Panc1 (cell line): ENCODE results near the gene FAF1. TPM values are rescaled to one million over a fixed set of nuclear protein-coding genes. Genes with fewer than 3 reads are reported as not detected.

Experiments
- ATAC-seq: fragments of 200-7000 bp; cut with Tn5 transposase; 2 replicates; pipeline ENCODE4 v1.9.1; 2020; ENCODE audit warnings: mild to moderate bottlenecking, moderate library complexity
- BruUV-seq: library from RNA; stranded (reverse); fragments of 400-500 nt; replicated peaks from 2 replicates; lab custom pipeline; 2021; lab: Mats Ljungman, UMichigan
- CTCF ChIA-PET: fragments of 300-600 bp; sonication (Branson Sonifier 250); formaldehyde crosslinking; loops from one replicate; lab custom pipeline; 2022; ENCODE audit warnings: antibody characterized with exemption; lab: Charles Lee
- POLR2A ChIA-PET: fragments of 300-600 bp; sonication (Branson Sonifier 250); formaldehyde crosslinking; loops from one replicate; lab custom pipeline; 2022; ENCODE audit warnings: antibody characterized with exemption; lab: Charles Lee
- DNase-seq: peaks from one replicate; pipeline ENCODE4 v3.0.0-alpha.2; 2010; ENCODE audit warnings: low read depth, low spot score
- H3K27ac ChIP-seq: 2 replicates; pipeline ENCODE4 v1.5.1; 2011; ENCODE audit warnings: mild to moderate bottlenecking, low read length, inconsistent platforms
- H3K27me3 ChIP-seq: fragments of 200-500 bp; sonication (Bioruptor generic); 2 replicates; pipeline ENCODE4 v1.6.0; 2014; ENCODE audit warnings: low read length, inconsistent platforms; ENCODE audit not compliant: control insufficient read depth, insufficient read depth
- H3K36me3 ChIP-seq: fragments of 200-500 bp; sonication (Bioruptor generic); 2 replicates; pipeline ENCODE4 v1.5.1; 2014; ENCODE audit warnings: inconsistent platforms, mild to moderate bottlenecking, low read length, moderate library complexity; ENCODE audit not compliant: control insufficient read depth, insufficient read depth
- H3K4me1 ChIP-seq: 2 replicates; pipeline ENCODE4 v1.5.1; 2011; ENCODE audit warnings: inconsistent platforms, mild to moderate bottlenecking, low read length, moderate library complexity; ENCODE audit not compliant: control insufficient read depth, insufficient read depth
- H3K4me3 ChIP-seq, 2 experiments: 2 replicates each; pipeline ENCODE4 v1.5.1; 2011 to 2012; ENCODE audit warnings: low read depth in 2 of 2, low read length in 2 of 2, mild to moderate bottlenecking in 2 of 2, inconsistent platforms in 1 of 2, moderate library complexity in 1 of 2
- H3K9me3 ChIP-seq: fragments of 200-500 bp; sonication (Bioruptor generic); 2 replicates; pipeline ENCODE4 v1.5.1; 2014; ENCODE audit warnings: low read depth, mild to moderate bottlenecking, inconsistent platforms, low read length, moderate library complexity; ENCODE audit not compliant: control insufficient read depth, insufficient read depth
- POLR2AphosphoS5 ChIP-seq: IDR thresholded peaks from 2 replicates; pipeline ENCODE4 v1.6.1; 2012; ENCODE audit warnings: mild to moderate bottlenecking, low read depth, low read length, moderate library complexity
- SIN3A ChIP-seq: IDR thresholded peaks from 2 replicates; pipeline ENCODE4 v1.6.1; 2012; ENCODE audit warnings: low read depth, mild to moderate bottlenecking, low read length, moderate library complexity, borderline replicate concordance; ENCODE audit not compliant: insufficient read depth
- TCF7L2 ChIP-seq: IDR thresholded peaks from 2 replicates; pipeline ENCODE4 v1.6.1; 2011; ENCODE audit warnings: mild to moderate bottlenecking, low read depth, low read length, inconsistent platforms
- in situ Hi-C: cut with HindIII; loops from 2 replicates; pipeline ENCODE4 v1.10.0; 2016; ENCODE audit warnings: low sequenced_read_pairs, low pct_unique_long_range_greater_than_20kb
- intact Hi-C: fragments of 100-400 bp; cut with micrococcal nuclease; formaldehyde crosslinking; loops from one replicate; pipeline ENCODE4 v1.10.0; 2022; ENCODE audit not compliant: unreplicated experiment
- total RNA-seq: library from RNA; stranded (reverse); gene quantifications from one replicate; pipeline ENCODE4 v1.2.1, GENCODE V29; 2021; ENCODE audit not compliant: unreplicated experiment
- TF ChIP-seq, protein P1 (sequence below): fragments of 450-650 bp; IDR thresholded peaks from 2 replicates; pipeline ENCODE4 v1.5.1; 2017; ENCODE audit warnings: mild to moderate bottlenecking
- TF ChIP-seq, protein P2 (sequence below), 2 experiments: IDR thresholded peaks; 2 replicates each; pipeline ENCODE4 v1.6.1; 2011 to 2012; ENCODE audit warnings: low read depth in 2 of 2, control low read depth in 1 of 2, low read length in 1 of 2, mild to moderate bottlenecking in 1 of 2, moderate library complexity in 1 of 2; ENCODE audit not compliant: insufficient read depth in 1 of 2

FAF1 gene
- total RNA-seq, 1 experiment from 2014 or later, result 101 TPM

- Histone ChIP-seq H3K27me3 (no peaks in the 10 kb centered on the region), H3K36me3 (no peaks in the 10 kb centered on the region), H3K4me1 (no peaks in the 10 kb centered on the region), H3K9me3 (no peaks in the 10 kb centered on the region), H3K4me3 (no peak overlapping the region), H3K27ac (no peak overlapping the region)
- ChIA-PET CTCF (interaction anchor here (0.7 to 0.8 kb wide), 3 partner anchors 364 to 441 kb away, joined by 4 to 9 read pairs (median 6); no protein-coding TSS in a partner anchor), POLR2A (interaction anchor here (0.7 kb wide), 1 partner anchor 353 kb away, joined by 6 read pairs; no protein-coding TSS in a partner anchor)
- intact Hi-C loops, result no loop called here
- TF ChIP-seq, protein P1, sequence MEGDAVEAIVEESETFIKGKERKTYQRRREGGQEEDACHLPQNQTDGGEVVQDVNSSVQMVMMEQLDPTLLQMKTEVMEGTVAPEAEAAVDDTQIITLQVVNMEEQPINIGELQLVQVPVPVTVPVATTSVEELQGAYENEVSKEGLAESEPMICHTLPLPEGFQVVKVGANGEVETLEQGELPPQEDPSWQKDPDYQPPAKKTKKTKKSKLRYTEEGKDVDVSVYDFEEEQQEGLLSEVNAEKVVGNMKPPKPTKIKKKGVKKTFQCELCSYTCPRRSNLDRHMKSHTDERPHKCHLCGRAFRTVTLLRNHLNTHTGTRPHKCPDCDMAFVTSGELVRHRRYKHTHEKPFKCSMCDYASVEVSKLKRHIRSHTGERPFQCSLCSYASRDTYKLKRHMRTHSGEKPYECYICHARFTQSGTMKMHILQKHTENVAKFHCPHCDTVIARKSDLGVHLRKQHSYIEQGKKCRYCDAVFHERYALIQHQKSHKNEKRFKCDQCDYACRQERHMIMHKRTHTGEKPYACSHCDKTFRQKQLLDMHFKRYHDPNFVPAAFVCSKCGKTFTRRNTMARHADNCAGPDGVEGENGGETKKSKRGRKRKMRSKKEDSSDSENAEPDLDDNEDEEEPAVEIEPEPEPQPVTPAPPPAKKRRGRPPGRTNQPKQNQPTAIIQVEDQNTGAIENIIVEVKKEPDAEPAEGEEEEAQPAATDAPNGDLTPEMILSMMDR, result peak; percentile 66; the same call in 1 of the 2 replicates
- TF ChIP-seq TCF7L2, result no peak
- BruUV-seq, result no TSS peak
- in situ Hi-C loops, result no loop called here
- DNase-seq, result no peak
- ATAC-seq, result peak; percentile 75; the same call in 1 of the 2 replicates
Measured at GRCh38 chr1:50750021-50750619, 209.9 kb downstream of the FAF1 start.

- no peak for TF ChIP-seq SIN3A
- Histone ChIP-seq H3K9me3 (no peaks in the 10 kb centered on the region), H3K4me3 (no peak overlapping the region), H3K4me1 (no peaks in the 10 kb centered on the region), H3K36me3 (no peaks in the 10 kb centered on the region), H3K27ac (no peak overlapping the region), H3K27me3 (no peaks in the 10 kb centered on the region)
- in situ Hi-C loops, result no loop called here
- POLR2A ChIA-PET, result no interaction called here
- CTCF ChIA-PET, result no interaction called here
- no TSS peak for BruUV-seq
- intact Hi-C loops, result no loop called here
- no peak for DNase-seq
- ATAC-seq, result no peak
Measured at GRCh38 chr1:50747394-50747793, 212.7 kb downstream of the FAF1 start.

DNA sequence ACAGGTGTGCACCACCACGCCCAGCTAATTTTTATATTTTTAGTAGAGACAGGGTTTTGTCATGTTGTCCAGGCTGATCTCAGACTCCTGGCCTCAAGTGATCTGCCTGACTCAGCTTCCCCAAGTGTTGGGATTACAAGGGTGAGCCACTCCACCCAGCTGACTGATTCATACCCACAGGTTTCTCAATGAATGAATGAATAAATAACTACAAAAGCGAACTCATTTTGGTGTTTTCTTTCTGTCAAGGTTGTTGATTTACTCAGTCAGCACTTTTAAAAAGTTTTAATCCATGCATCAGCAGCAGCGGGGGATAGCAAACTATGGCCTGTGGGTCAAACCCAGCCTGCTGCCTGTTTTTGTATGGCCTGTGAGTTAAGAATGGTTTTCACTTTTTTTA, 217.5 kb downstream of the FAF1 start:
- intact Hi-C loops, result no loop called here
- ChIA-PET POLR2A (no interaction called here), CTCF (no interaction called here)
- Histone ChIP-seq H3K4me3 (no peak overlapping the region), H3K4me1 (no peaks in the 10 kb centered on the region), H3K27me3 (no peaks in the 10 kb centered on the region), H3K36me3 (peaks cover 3% of the 10 kb centered on the region; the same call in 1 of the 2 replicates), H3K27ac (no peak overlapping the region), H3K9me3 (no peaks in the 10 kb centered on the region)
- no TSS peak for BruUV-seq
- TF ChIP-seq, protein P1, result no peak
- TF ChIP-seq, protein P2, sequence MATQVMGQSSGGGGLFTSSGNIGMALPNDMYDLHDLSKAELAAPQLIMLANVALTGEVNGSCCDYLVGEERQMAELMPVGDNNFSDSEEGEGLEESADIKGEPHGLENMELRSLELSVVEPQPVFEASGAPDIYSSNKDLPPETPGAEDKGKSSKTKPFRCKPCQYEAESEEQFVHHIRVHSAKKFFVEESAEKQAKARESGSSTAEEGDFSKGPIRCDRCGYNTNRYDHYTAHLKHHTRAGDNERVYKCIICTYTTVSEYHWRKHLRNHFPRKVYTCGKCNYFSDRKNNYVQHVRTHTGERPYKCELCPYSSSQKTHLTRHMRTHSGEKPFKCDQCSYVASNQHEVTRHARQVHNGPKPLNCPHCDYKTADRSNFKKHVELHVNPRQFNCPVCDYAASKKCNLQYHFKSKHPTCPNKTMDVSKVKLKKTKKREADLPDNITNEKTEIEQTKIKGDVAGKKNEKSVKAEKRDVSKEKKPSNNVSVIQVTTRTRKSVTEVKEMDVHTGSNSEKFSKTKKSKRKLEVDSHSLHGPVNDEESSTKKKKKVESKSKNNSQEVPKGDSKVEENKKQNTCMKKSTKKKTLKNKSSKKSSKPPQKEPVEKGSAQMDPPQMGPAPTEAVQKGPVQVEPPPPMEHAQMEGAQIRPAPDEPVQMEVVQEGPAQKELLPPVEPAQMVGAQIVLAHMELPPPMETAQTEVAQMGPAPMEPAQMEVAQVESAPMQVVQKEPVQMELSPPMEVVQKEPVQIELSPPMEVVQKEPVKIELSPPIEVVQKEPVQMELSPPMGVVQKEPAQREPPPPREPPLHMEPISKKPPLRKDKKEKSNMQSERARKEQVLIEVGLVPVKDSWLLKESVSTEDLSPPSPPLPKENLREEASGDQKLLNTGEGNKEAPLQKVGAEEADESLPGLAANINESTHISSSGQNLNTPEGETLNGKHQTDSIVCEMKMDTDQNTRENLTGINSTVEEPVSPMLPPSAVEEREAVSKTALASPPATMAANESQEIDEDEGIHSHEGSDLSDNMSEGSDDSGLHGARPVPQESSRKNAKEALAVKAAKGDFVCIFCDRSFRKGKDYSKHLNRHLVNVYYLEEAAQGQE (IDR thresholded peaks at IDR 0.05; ENCODE audit: insufficient read depth in 1 of 2, low read depth in 2 of 2, low read length in 1 of 2), result no peak
- TF ChIP-seq SIN3A (no peak), POLR2AphosphoS5 (no peak), TCF7L2 (no peak)
- no peak for DNase-seq
- ATAC-seq, result no peak
- in situ Hi-C loops, result no loop called here
